Loucy (cell line): ENCODE measurements around the gene PLCL2.

Experiments
- H2AFZ ChIP-seq: fragments of 200-600 bp; sonication (generic); 2 replicates; pipeline ENCODE4 v1.6.0; 2016; ENCODE audit warnings: antibody characterized with exemption, mild to moderate bottlenecking, low read length, moderate library complexity
- H3F3A ChIP-seq: fragments of 200-600 bp; 2 replicates; pipeline ENCODE4 v1.6.0; 2016; ENCODE audit warnings: antibody characterized with exemption, low read depth, mild to moderate bottlenecking
- H3K27me3 ChIP-seq: fragments of 200-600 bp; sonication (generic); 2 replicates; pipeline ENCODE4 v1.6.1; 2014; ENCODE audit warnings: low read length, mild to moderate bottlenecking; ENCODE audit not compliant: insufficient read depth, poor library complexity, severe bottlenecking
- H3K36me3 ChIP-seq: fragments of 200-600 bp; sonication (generic); 2 replicates; pipeline ENCODE4 v1.6.1; 2016; ENCODE audit warnings: low read length; ENCODE audit not compliant: insufficient read depth
- H3K4me1 ChIP-seq: fragments of 200-600 bp; sonication (generic); 2 replicates; pipeline ENCODE4 v1.5.1; 2014; ENCODE audit warnings: low read length, mild to moderate bottlenecking; ENCODE audit not compliant: insufficient read depth, poor library complexity, severe bottlenecking
- H3K4me2 ChIP-seq: fragments of 200-600 bp; sonication (generic); 2 replicates; pipeline ENCODE4 v1.6.0; 2014; ENCODE audit warnings: antibody characterized with exemption, low read length, low read depth, mild to moderate bottlenecking; ENCODE audit not compliant: poor library complexity, severe bottlenecking
- H3K4me3 ChIP-seq: fragments of 200-600 bp; sonication (generic); 2 replicates; pipeline ENCODE4 v1.5.1; 2014; ENCODE audit warnings: low read length, mild to moderate bottlenecking, mixed read lengths; ENCODE audit not compliant: poor library complexity, severe bottlenecking
- H3K79me2 ChIP-seq: fragments of 200-600 bp; sonication (generic); 2 replicates; pipeline ENCODE4 v1.6.1; 2014; ENCODE audit warnings: low read length; ENCODE audit not compliant: insufficient read depth
- H3K9ac ChIP-seq: fragments of 200-600 bp; sonication (generic); 2 replicates; pipeline ENCODE4 v1.6.0; 2014; ENCODE audit warnings: mild to moderate bottlenecking, low read depth, low read length, moderate library complexity; ENCODE audit not compliant: poor library complexity, severe bottlenecking
- H3K9me2 ChIP-seq: fragments of 200-600 bp; sonication (generic); replicated peaks from 2 replicates; pipeline ENCODE4 v1.6.1; 2016; ENCODE audit warnings: low read depth, low read length, mixed read lengths
- H3K9me3 ChIP-seq: fragments of 200-600 bp; sonication (generic); 2 replicates; pipeline ENCODE4 v1.6.1; 2014; ENCODE audit warnings: mild to moderate bottlenecking, antibody characterized with exemption, low read length, low read depth; ENCODE audit not compliant: insufficient read depth
- H4K20me1 ChIP-seq: fragments of 200-600 bp; sonication (generic); 2 replicates; pipeline ENCODE4 v1.6.0; 2014; ENCODE audit warnings: antibody characterized with exemption, low read length, mild to moderate bottlenecking; ENCODE audit not compliant: insufficient read depth, poor library complexity, severe bottlenecking
- EZH2phosphoT487 ChIP-seq: fragments of 200-600 bp; IDR thresholded peaks from 2 replicates; pipeline ENCODE4 v1.6.1; 2018; ENCODE audit warnings: antibody characterized with exemption, mild to moderate bottlenecking, moderate library complexity, borderline replicate concordance
- TF ChIP-seq, protein P1 (sequence below): fragments of 200-600 bp; sonication (generic); conservative IDR thresholded peaks from 2 replicates; pipeline ENCODE4 v1.5.1; 2014; ENCODE audit warnings: mild to moderate bottlenecking, antibody characterized with exemption, low read length

The PLCL2 gene

DNA sequence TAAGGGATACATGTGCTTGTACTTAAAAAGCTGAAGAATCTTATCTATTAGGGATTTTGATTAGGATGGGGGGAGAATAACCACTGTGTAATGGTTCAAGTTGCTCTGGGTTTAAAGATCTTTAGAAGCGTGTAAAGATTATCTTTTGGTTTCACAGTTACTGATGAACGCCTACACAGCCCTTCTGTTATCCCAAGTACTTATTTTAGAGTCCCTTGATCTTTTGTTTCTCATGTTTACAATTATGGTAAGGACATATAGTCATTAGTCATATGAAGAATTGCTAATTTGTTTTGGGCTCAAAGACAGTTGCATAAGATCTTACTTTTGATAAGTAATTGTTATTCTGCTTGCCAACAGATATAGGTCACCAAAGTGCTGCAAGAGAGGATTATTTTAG is 160.1 kb downstream of the PLCL2 start:
- no peaks in the 10 kb centered on the region for H4K20me1 ChIP-seq
- 0 out of 2 replicates have a peak, but pooled peaks cover 7% of the 10 kb centered on the region for H3K9me3 ChIP-seq
- TF ChIP-seq, protein P1, sequence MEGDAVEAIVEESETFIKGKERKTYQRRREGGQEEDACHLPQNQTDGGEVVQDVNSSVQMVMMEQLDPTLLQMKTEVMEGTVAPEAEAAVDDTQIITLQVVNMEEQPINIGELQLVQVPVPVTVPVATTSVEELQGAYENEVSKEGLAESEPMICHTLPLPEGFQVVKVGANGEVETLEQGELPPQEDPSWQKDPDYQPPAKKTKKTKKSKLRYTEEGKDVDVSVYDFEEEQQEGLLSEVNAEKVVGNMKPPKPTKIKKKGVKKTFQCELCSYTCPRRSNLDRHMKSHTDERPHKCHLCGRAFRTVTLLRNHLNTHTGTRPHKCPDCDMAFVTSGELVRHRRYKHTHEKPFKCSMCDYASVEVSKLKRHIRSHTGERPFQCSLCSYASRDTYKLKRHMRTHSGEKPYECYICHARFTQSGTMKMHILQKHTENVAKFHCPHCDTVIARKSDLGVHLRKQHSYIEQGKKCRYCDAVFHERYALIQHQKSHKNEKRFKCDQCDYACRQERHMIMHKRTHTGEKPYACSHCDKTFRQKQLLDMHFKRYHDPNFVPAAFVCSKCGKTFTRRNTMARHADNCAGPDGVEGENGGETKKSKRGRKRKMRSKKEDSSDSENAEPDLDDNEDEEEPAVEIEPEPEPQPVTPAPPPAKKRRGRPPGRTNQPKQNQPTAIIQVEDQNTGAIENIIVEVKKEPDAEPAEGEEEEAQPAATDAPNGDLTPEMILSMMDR: no peak
- no peak for TF ChIP-seq EZH2phosphoT487

DNA sequence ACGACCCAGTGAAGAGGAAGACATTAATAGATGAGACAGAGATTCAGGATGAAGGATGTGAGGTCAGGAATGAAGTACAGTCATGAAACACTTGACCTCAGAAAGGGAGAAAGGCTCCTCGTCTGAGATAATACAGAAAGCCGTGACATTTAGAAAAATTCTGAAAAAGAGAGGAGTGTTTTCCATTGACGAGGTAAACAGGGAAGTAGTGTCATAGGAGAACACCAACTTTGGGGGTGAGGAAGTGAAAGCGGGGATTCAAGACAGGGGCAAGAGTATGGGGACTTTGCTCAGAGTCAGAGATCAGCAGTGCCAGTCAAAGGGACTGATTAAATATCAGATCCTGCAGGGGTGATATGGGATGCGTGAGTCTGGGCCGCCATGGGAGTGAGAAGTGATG is 160.9 kb downstream of the PLCL2 start:
- Histone ChIP-seq H3K9me3 (0 out of 2 replicates have a peak, but pooled peaks cover 7% of the 10 kb centered on the region), H3K36me3 (peaks cover 21% of the 10 kb centered on the region; the same call in 1 of the 2 replicates), H3K4me3 (no peak overlapping the region), H3K9ac (no peak overlapping the region), H3K4me2 (no peak overlapping the region), H3K79me2 (no peaks in the 10 kb centered on the region), H4K20me1 (no peaks in the 10 kb centered on the region), H3K9me2 (no peaks in the 10 kb centered on the region), H2AFZ (no peak overlapping the region), H3F3A (no peaks in the 10 kb centered on the region), H3K27me3 (no peaks in the 10 kb centered on the region), H3K4me1 (peaks cover 6% of the 10 kb centered on the region)
- TF ChIP-seq, protein P1: no peak
- TF ChIP-seq EZH2phosphoT487: no peak

More for the DNA sequence above, 160.1 kb downstream of the PLCL2 start:
- Histone ChIP-seq H3K9ac (no peak overlapping the region), H3K27me3 (no peaks in the 10 kb centered on the region), H2AFZ (no peak overlapping the region), H3K4me2 (no peak overlapping the region), H3K79me2 (no peaks in the 10 kb centered on the region), H3K4me3 (no peak overlapping the region), H3K4me1 (peaks cover 6% of the 10 kb centered on the region), H3K9me2 (no peaks in the 10 kb centered on the region), H3K36me3 (peaks cover 21% of the 10 kb centered on the region; the same call in 1 of the 2 replicates), H3F3A (no peaks in the 10 kb centered on the region)

DNA sequence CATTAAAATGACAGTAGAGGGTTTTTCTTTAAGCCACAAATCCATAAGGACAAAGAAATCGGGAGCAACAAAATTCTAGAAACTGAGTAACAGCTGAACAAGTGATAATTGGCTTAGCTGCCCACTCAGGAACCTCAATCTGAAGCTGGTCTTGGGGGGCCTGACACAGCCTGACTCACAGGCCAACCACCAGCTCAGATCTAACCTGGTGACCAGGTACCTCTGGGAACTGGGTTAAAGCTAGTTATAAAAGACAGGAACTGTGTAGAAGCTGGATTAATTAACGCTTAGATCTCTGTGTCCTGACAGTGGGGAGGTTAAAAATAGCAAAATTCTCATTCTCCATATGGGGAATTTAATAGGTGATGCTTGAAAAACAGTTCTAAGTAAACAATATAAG is 161.9 kb downstream of the PLCL2 start:
- TF ChIP-seq, protein P1: no peak
- TF ChIP-seq EZH2phosphoT487: no peak
- H3K9ac ChIP-seq: no peak overlapping the region
- H2AFZ ChIP-seq: no peak overlapping the region
- H3K4me1 ChIP-seq: peaks cover 6% of the 10 kb centered on the region
- no peaks in the 10 kb centered on the region for H3F3A ChIP-seq
- H3K79me2 ChIP-seq: no peaks in the 10 kb centered on the region
- no peaks in the 10 kb centered on the region for H3K27me3 ChIP-seq
- no peaks in the 10 kb centered on the region for H3K9me2 ChIP-seq
- H4K20me1 ChIP-seq: no peaks in the 10 kb centered on the region
- H3K4me2 ChIP-seq: no peak overlapping the region
- 0 out of 2 replicates have a peak, but pooled peaks cover 7% of the 10 kb centered on the region for H3K9me3 ChIP-seq
- H3K4me3 ChIP-seq: no peak overlapping the region
- peaks cover 21% of the 10 kb centered on the region; the same call in 1 of the 2 replicates for H3K36me3 ChIP-seq
